22Rv1 (cell line): ENCODE data around the gene WFDC8.
"Not testable (repeated sequence)": the region's sequence is repeated elsewhere in the genome, so short reads cannot be mapped to it uniquely, and the experiment has no call there.

Experiments used
- H3K27ac ChIP-seq: fragments of 450-650 bp; 2 replicates; pipeline ENCODE4 v1.5.1; 2017
- CTCF ChIP-seq: fragments of 450-650 bp; IDR thresholded peaks from 2 replicates; pipeline ENCODE4 v1.5.1; 2017; ENCODE audit warnings: mild to moderate bottlenecking
- ZFX ChIP-seq: fragments of 450-650 bp; IDR thresholded peaks from 2 replicates; pipeline ENCODE4 v1.6.1; 2017; ENCODE audit warnings: antibody characterized with exemption, borderline replicate concordance

Gene WFDC8

DNA sequence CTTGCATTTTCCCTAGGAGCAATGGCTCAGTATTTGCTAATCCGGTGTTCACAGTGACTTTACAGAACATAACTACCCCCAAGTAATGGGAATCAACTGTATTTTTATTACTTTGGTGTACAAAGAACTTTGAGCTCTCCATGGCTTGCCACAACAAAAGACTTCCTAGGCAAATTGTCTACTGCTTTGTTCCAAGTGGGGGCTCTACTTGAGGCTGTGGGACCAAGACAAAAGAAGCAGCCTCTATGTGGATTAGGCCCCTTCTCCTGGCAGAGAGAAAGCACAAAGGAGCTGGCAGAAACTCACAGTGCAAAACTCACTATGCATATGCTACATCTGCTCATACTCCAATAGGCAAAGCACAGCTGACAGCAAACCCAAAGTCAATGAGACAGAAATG is 853 bp downstream of the WFDC8 start:
- TF ChIP-seq ZFX (no peak), CTCF (no peak)
- no peak overlapping the region for H3K27ac ChIP-seq

GRCh38 chr20:45576995-45577394 is 2.1 kb downstream of the WFDC8 start:
- TF ChIP-seq ZFX: no peak
- TF ChIP-seq CTCF: no peak

GRCh38 chr20:45575931-45576330 is 3.2 kb downstream of the WFDC8 start:
- no peak for TF ChIP-seq CTCF
- no peak for TF ChIP-seq ZFX
- no peak overlapping the region for H3K27ac ChIP-seq

More at GRCh38 chr20:45576995-45577394, 2.1 kb downstream of the WFDC8 start:
- H3K27ac ChIP-seq: no peak overlapping the region

- H3K27ac ChIP-seq: not testable (repeated sequence)
Observed at GRCh38 chr20:45569650-45570049, 9.4 kb downstream of the WFDC8 start.

- no peak overlapping the region for H3K27ac ChIP-seq
- TF ChIP-seq ZFX (no peak), CTCF (no peak)
Observed at GRCh38 chr20:45564760-45565276, 14.3 kb downstream of the WFDC8 start.

GRCh38 chr20:45555198-45555597 is 23.9 kb downstream of the WFDC8 start:
- no peak overlapping the region for H3K27ac ChIP-seq
- TF ChIP-seq CTCF: no peak
- TF ChIP-seq ZFX: no peak

DNA sequence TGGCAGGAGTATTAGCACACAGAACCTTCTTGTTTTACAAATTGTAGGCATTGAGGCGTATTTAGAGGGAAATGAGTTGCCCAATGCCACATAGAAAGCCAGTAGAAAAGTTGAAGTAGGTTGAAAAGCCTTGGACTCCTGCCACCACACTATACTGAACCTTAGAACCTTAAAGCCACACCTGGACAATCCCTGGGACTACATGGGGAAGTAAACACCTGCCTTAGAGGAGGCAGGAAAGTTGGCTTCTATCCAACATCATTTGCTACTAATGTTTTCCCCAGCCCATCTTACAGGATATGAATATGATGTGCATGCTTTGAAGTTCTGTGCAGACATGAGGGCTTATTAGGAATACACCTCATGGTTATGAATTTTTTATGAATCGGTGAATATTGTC is 26.6 kb downstream of the WFDC8 start:
- no peak for TF ChIP-seq CTCF
- no peak for TF ChIP-seq ZFX
- no peak overlapping the region for H3K27ac ChIP-seq

GRCh38 chr20:45550765-45551164 is 28.3 kb downstream of the WFDC8 start:
- TF ChIP-seq CTCF: no peak
- TF ChIP-seq ZFX: no peak
- H3K27ac ChIP-seq: no peak overlapping the region
